ENCODE results near the gene CLNS1A.

GRCh38 chr11:77598195-77598594 is 39.4 kb downstream of the CLNS1A start:
- TF ChIP-seq CTCF (conservative IDR thresholded peaks at IDR 0.05; ENCODE audit: low read depth, low read length) (no peak), EZH2 (IDR thresholded peaks at IDR 0.05; ENCODE audit: low read length, unreplicated experiment) (no peak)

Measured in PC-3 (cell line).